ENCODE results near the gene PI4KA. TPM values are rescaled to one million over a fixed set of nuclear protein-coding genes. Genes with fewer than 3 reads are reported as not detected.
"Not testable (repeated sequence)": the region's sequence is repeated elsewhere in the genome, so short reads cannot be mapped to it uniquely, and the experiment has no call there.

PI4KA gene
- total RNA-seq, 1 donor from 2014 or later: 80.4 TPM

DNA sequence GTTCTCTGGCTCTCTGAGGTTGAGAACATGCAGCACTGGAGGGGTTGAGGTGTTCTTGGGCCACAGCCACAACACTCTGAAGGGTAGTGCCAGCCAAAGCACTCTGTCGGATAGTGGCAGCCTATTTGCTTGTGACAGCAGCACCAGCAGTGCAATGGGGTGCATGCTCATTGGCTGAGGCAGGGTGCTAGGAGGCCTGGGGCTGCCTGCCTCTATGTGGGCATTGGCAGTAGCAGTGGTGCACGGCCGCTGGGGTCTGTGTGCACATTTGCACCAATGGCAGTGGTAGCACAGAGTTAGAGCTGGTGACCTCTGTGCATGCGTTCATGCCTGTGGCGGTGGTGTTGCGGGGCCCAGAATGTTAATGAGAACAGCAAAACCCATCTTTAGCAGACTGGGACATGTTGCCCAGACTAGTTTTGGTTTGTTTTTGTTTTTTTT lies 25.4 kb downstream of the PI4KA start:
- Mint-ChIP-seq H3K27ac (no peak overlapping the region), H3K9me3 (no peaks in the 10 kb centered on the region), H3K4me1 (ENCODE audit: low read depth) (peaks cover 9% of the 10 kb centered on the region), H3K36me3 (ENCODE audit: low read depth) (peaks cover 40% of the 10 kb centered on the region), H3K4me3 (no peak overlapping the region), H3K27me3 (ENCODE audit: insufficient read depth) (no peaks in the 10 kb centered on the region)
- intact Hi-C loops (cut with micrococcal nuclease): no loop called here
- DNase-seq (ENCODE audit: low spot score): no peak

DNA sequence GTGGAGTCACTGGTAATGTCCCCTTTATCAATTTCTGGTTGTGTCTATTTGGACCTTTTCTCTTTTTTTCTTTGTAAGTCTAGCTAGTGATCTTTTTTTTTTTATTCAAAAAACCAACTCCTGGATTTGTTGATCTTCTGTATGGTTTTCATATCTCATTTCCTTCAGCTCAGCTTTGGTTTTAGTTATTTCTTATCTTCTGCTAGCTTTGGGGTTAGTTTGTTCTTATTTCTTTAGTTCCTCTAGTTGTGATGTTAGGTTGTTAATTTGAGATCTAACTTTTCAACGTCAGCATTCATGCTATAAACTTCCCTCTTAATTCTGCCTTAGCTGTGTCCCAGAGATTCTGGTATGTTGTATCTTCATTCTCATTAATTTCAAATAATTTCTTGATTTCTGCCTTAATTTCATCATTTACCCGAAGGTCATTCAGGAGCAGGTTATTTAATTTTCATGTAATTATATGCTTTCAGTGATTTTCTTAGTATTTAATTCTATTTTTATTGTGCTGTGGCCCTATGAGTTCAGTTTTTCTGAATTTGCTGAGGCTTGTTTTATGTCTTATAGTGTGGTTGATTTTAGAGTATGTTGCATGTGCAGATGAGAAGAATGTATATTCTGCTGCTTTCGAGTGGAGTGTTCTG lies 29.0 kb downstream of the PI4KA start:
- no peak overlapping the region for H3K27ac Mint-ChIP-seq
- DNase-seq (ENCODE audit: low spot score): no peak
- no peak overlapping the region for H3K4me3 Mint-ChIP-seq
- intact Hi-C loops (cut with micrococcal nuclease): no loop called here
- no peaks in the 10 kb centered on the region for H3K4me1 Mint-ChIP-seq (ENCODE audit: low read depth)
- H3K27me3 Mint-ChIP-seq (ENCODE audit: insufficient read depth): no peaks in the 10 kb centered on the region
- H3K9me3 Mint-ChIP-seq: no peaks in the 10 kb centered on the region
- H3K36me3 Mint-ChIP-seq (ENCODE audit: low read depth): peaks cover 38% of the 10 kb centered on the region

DNA sequence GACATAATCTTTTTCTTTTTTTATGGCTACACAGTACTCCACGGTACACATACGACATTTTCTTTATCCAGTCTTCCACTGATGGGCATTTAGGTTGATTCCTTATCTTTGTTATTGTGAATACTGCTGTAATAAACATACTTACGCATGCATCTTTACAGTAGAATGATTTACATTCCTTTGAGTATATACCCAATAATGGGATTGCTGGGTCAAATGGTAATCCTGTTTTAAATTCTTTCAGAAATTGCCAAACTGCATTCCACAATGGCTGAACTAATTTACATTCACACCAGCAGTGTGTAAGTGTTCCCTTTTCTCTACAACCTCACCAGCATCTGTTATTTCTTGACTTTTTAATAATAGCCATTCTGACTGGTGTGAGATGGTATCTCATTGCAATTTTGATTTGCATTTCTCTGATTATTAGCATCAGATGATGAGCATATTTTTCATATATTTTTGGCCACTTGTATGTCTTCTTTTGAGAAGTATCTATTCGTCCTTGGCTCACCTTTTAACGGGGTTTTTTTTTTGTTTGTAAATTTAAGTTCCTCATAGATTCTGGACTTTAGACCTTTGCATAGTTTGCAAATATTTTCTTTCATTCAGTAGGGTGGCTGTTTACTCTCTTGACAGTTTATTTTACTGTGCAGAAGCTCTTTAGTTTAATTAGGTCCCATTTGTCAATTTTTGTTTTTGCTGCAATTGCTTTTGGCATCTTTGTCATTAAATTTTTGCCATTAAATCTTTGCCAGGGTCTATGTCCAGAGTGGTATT lies 32.0 kb downstream of the PI4KA start:
- intact Hi-C loops (cut with micrococcal nuclease); H3K4me1 Mint-ChIP-seq (ENCODE audit: low read depth): not testable (repeated sequence)
- H3K36me3 Mint-ChIP-seq (ENCODE audit: low read depth): peaks cover 27% of the 10 kb centered on the region

DNA sequence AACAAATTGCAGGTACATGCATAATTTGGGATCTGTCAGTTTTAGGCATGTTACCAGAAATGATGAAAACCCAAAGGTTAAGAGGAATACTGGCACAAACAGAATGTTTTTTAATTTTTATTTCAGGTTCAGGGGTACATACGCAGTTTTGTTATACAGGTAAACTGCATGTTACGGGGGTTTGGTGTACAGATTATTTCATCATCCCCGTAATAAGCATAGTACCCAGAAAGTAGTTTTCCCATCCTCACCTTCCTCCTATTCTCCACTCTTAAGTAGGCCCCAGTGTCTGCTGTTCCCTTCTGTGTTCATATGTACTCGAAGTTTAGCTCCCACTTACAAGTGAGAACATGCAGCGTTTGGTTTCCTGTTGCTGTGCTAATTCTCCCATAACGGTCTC lies 33.0 kb downstream of the PI4KA start:
- Mint-ChIP-seq H3K27me3 (ENCODE audit: insufficient read depth) (no peaks in the 10 kb centered on the region), H3K36me3 (ENCODE audit: low read depth) (peaks cover 24% of the 10 kb centered on the region), H3K4me3 (no peak overlapping the region), H3K27ac (no peak overlapping the region), H3K9me3 (no peaks in the 10 kb centered on the region), H3K4me1 (ENCODE audit: low read depth) (no peaks in the 10 kb centered on the region)
- DNase-seq (ENCODE audit: low spot score): no peak
- intact Hi-C loops (cut with micrococcal nuclease): no loop called here

More for the DNA sequence above, 32.0 kb downstream of the PI4KA start:
- not testable (repeated sequence) for H3K27ac Mint-ChIP-seq; H3K4me3 Mint-ChIP-seq; DNase-seq (ENCODE audit: low spot score); H3K27me3 Mint-ChIP-seq (ENCODE audit: insufficient read depth); H3K9me3 Mint-ChIP-seq

DNA sequence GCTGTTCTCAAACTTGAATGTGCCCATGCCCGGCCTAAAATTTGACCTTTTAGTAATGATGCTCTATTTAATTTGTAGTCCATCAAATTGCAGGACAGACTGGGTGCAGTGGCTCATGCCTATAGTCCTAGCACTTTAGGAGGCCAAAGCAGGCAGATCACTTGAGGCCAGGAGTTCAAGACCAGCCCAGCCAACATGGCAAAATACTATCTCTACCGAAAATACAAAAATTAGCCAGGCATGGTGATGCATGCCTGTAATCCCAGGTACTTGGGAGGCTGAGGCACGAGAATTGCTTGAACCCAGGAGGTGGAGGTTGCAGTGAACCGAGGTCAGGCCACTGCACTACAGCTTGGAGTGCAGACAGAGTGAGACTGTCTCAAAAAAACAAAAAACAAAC lies 33.4 kb downstream of the PI4KA start:
- H3K27me3 Mint-ChIP-seq (ENCODE audit: insufficient read depth); H3K27ac Mint-ChIP-seq; H3K4me3 Mint-ChIP-seq; H3K9me3 Mint-ChIP-seq; H3K4me1 Mint-ChIP-seq (ENCODE audit: low read depth); DNase-seq (ENCODE audit: low spot score); intact Hi-C loops (cut with micrococcal nuclease): not testable (repeated sequence)
- peaks cover 22% of the 10 kb centered on the region for H3K36me3 Mint-ChIP-seq (ENCODE audit: low read depth)

DNA sequence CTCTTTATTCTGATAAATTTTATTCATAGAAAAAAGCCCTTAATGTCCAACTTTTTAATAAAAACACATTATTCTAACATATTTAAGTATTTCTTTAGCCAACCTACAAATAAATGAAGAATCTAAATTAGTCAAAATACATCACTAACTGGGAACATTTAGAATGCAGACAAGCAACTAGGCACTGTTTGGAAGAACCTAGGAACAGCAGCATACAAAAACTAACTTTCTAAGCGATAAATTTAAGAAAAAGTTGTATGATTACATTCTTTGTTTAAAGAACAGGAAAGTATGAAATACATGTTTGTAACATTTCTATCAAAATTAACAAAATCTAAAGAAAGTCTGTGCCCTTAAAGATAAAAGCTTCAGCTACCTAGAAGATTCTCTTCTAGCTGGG lies 35.3 kb downstream of the PI4KA start:
- H3K36me3 Mint-ChIP-seq (ENCODE audit: low read depth): peaks cover 26% of the 10 kb centered on the region
- no peak for DNase-seq (ENCODE audit: low spot score)
- no peak overlapping the region for H3K27ac Mint-ChIP-seq
- intact Hi-C loops (cut with micrococcal nuclease): no loop called here
- no peaks in the 10 kb centered on the region for H3K4me1 Mint-ChIP-seq (ENCODE audit: low read depth)
- H3K9me3 Mint-ChIP-seq: no peaks in the 10 kb centered on the region
- H3K27me3 Mint-ChIP-seq (ENCODE audit: insufficient read depth): no peaks in the 10 kb centered on the region
- no peak overlapping the region for H3K4me3 Mint-ChIP-seq

DNA sequence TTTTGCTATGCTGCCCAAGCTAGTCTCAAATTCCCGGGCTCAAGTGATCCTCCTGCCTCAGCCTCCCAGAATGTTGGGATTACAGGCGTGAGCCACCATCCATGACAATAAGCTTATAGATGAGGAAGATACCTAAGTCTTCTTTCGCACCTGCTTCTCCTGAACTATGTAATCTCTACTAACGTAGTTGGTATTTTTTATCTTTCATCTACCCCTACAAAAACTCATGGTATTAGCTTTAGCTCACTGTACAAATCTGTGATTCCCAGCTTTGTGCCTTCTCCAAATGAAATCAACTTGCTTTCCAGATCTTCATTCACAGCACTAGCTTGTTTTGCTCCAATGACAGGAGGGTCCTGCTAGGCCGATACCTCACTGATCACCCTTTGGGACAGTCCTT lies 36.4 kb downstream of the PI4KA start:
- Mint-ChIP-seq H3K4me3 (no peak overlapping the region), H3K27me3 (ENCODE audit: insufficient read depth) (no peaks in the 10 kb centered on the region), H3K9me3 (no peaks in the 10 kb centered on the region), H3K36me3 (ENCODE audit: low read depth) (peaks cover 26% of the 10 kb centered on the region), H3K4me1 (ENCODE audit: low read depth) (no peaks in the 10 kb centered on the region), H3K27ac (no peak overlapping the region)
- intact Hi-C loops (cut with micrococcal nuclease): no loop called here
- DNase-seq (ENCODE audit: low spot score): no peak

DNA sequence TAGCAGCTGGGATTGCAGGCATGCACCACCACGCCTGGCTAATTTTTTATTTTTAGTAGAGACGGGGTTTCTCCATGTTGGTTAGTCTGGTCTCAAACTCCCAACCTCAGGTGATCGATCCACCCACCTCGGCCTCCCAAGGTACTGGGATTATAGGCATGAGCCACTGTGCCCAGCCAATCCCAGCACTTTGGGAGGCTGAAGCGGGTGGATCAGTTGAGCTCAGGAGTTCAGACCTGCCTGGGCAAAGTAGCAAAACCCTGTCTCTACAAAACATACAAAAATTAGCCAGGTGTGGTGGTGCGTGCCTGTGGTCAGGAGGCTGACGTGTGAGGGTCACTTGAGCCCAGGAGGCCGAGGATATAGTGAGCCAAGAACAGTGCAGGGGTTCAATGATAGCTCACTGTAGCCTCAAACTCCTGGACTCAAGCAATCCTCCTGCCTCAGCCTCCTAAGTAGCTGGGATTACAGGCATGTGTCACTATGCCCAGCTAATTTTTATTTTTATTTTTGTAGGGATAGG lies 36.8 kb downstream of the PI4KA start:
- DNase-seq (ENCODE audit: low spot score); H3K9me3 Mint-ChIP-seq; intact Hi-C loops (cut with micrococcal nuclease); H3K27ac Mint-ChIP-seq; H3K4me1 Mint-ChIP-seq (ENCODE audit: low read depth); H3K27me3 Mint-ChIP-seq (ENCODE audit: insufficient read depth); H3K4me3 Mint-ChIP-seq: not testable (repeated sequence)
- peaks cover 26% of the 10 kb centered on the region for H3K36me3 Mint-ChIP-seq (ENCODE audit: low read depth)

DNA sequence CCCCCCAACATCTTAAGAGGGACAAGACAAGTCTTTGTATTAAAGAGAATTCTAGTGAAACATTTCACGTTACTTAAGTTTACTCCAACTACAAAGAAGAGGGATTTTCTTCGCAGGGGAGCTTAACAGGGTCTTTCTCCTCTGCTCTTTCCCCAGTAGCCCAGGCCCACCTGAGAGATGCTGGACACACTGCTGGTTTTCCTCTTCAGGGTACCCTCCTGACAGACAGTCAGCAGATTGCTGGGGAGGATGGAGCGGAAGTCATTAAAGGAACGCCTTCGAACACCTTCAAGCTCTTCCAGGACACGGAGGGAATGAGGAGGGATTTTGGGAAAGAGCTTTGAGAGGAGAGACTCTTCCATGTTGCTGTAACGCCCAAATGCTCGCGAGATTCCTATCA lies 39.1 kb downstream of the PI4KA start:
- no peaks in the 10 kb centered on the region for H3K9me3 Mint-ChIP-seq
- DNase-seq (ENCODE audit: low spot score): no peak
- H3K27ac Mint-ChIP-seq: no peak overlapping the region
- no peaks in the 10 kb centered on the region for H3K4me1 Mint-ChIP-seq (ENCODE audit: low read depth)
- H3K4me3 Mint-ChIP-seq: no peak overlapping the region
- no peaks in the 10 kb centered on the region for H3K27me3 Mint-ChIP-seq (ENCODE audit: insufficient read depth)
- peaks cover 32% of the 10 kb centered on the region for H3K36me3 Mint-ChIP-seq (ENCODE audit: low read depth)
- intact Hi-C loops (cut with micrococcal nuclease): no loop called here

DNA sequence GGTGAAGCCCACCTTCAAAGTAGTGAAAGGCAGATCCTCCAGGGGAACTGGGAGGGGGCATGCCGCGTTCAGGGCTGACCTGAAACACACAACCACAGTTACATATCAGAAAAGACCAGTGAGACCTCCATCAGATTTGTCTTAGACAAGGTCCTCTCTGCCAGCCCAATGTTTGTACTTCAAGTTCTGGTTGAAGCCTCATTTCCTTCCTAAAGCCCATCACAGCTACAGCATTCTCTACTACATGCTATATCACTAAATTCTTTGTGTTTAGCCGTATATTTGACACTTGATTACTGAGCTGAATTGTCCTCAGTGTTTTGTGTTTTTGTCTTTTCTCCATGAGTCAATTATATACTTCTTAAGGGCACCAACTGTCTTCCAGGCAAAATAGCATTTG lies 40.1 kb downstream of the PI4KA start:
- H3K4me1 Mint-ChIP-seq (ENCODE audit: low read depth): no peaks in the 10 kb centered on the region
- H3K9me3 Mint-ChIP-seq: no peaks in the 10 kb centered on the region
- H3K27me3 Mint-ChIP-seq (ENCODE audit: insufficient read depth): no peaks in the 10 kb centered on the region
- H3K4me3 Mint-ChIP-seq: no peak overlapping the region
- no peak for DNase-seq (ENCODE audit: low spot score)
- peaks cover 31% of the 10 kb centered on the region for H3K36me3 Mint-ChIP-seq (ENCODE audit: low read depth)
- H3K27ac Mint-ChIP-seq: no peak overlapping the region
- intact Hi-C loops (cut with micrococcal nuclease): no loop called here

DNA sequence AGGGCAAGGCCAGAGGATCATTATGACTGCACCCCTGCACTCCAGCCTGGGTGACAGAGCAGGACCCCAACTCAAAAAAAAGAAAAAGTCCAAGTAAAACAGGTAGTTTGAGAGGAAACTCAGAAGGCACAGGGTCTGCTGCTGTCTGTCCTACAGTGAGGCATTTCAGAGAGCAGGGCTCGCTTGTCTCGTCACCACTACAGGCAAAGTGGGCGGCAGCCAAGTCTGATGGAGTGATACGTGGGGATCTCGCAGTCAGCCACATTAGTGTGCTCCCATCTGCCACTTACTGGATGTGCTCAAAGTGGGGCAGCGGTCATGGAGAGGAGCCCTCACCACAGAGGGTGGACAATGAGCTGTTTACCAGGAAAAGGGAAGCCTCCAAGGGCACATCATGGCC lies 42.1 kb downstream of the PI4KA start:
- intact Hi-C loops (cut with micrococcal nuclease): no loop called here
- DNase-seq (ENCODE audit: low spot score): no peak
- H3K4me3 Mint-ChIP-seq: no peak overlapping the region
- H3K27ac Mint-ChIP-seq: no peak overlapping the region
- no peaks in the 10 kb centered on the region for H3K27me3 Mint-ChIP-seq (ENCODE audit: insufficient read depth)
- H3K4me1 Mint-ChIP-seq (ENCODE audit: low read depth): peaks cover 2% of the 10 kb centered on the region
- peaks cover 38% of the 10 kb centered on the region for H3K36me3 Mint-ChIP-seq (ENCODE audit: low read depth)
- no peaks in the 10 kb centered on the region for H3K9me3 Mint-ChIP-seq

DNA sequence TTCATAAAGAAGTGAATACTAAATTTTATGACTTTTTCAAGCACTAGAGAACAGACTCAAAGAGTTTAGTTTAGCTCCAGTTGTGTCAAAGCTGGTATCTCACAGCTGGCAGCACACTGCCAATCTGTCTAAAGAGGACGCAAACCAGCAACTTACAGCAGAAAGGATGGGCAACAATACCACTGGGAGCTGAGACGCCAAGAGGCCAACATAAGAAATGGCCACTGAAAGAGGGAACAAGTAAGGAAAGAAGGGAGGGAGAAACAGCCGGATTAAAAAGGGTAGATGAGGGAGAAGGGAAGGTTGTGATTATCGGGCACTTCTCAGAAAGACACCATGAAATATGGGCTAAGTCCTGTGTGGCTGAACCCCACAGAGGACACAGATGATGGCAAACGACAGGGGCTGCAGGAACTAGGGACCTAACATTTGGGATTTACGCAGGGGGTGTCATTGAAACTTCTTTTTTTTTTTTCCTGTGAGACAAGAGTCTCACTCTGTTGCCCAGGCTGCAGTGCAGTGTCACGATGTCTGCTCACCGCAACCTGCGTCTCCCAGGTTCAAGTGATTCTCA lies 43.0 kb downstream of the PI4KA start:
- H3K4me1 Mint-ChIP-seq (ENCODE audit: low read depth): peaks cover 12% of the 10 kb centered on the region
- no peak overlapping the region for H3K27ac Mint-ChIP-seq

DNA sequence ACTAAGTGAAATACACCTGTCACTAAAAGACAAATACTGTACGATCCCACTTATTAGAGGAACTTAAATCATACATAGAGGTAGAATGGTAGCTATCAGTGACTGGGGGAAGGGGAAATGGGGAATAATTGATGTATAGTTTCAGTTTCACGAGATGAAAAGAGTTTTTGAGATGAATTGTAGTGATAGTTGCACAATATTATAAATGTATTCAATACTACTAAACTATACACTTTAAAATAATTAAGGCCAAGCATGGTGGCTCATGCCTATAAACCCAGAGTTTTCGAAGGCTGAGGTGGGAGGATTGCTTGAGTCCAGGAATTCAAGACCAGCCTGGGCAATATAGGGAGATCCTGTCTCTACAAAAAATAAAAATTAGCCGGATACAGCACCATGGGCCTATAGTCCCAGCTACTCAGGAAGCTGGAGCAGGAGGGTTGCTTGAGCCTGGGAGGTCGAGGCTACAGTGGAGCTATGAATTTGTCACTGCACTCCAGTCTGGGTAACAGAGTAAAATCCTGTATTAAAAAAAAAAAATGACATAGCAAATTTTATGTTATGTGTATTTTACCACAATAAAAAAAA lies 44.3 kb downstream of the PI4KA start:
- intact Hi-C loops (cut with micrococcal nuclease): no loop called here
- Mint-ChIP-seq H3K36me3 (ENCODE audit: low read depth) (peaks cover 43% of the 10 kb centered on the region), H3K4me1 (ENCODE audit: low read depth) (peaks cover 15% of the 10 kb centered on the region), H3K9me3 (no peaks in the 10 kb centered on the region), H3K27me3 (ENCODE audit: insufficient read depth) (no peaks in the 10 kb centered on the region), H3K4me3 (no peak overlapping the region), H3K27ac (no peak overlapping the region)
- no peak for DNase-seq (ENCODE audit: low spot score)

More for the DNA sequence above, 43.0 kb downstream of the PI4KA start:
- no peaks in the 10 kb centered on the region for H3K27me3 Mint-ChIP-seq (ENCODE audit: insufficient read depth)
- no peaks in the 10 kb centered on the region for H3K9me3 Mint-ChIP-seq
- no peak for DNase-seq (ENCODE audit: low spot score)
- intact Hi-C loops (cut with micrococcal nuclease): no loop called here
- H3K4me3 Mint-ChIP-seq: no peak overlapping the region
- peaks cover 47% of the 10 kb centered on the region for H3K36me3 Mint-ChIP-seq (ENCODE audit: low read depth)

Measured in activated T-helper 1 cell treated with anti-CD3 and anti-CD28 coated beads, Interleukin-12 subunit alpha, Interleukin-12 subunit beta, Interleukin-2, Interleukin-4 antibody, amounts not matched to agents 30 ng/mL and 10 ng/mL and 1 ng/mL, durations not matched to agents 14 hours and 24 hours and 36 hours (primary cell).